MV-4-11 (cell line): ENCODE results near the gene KLHL2.
A peak's percentile ranks its signal among the peaks of the same experiment; 100 is the strongest.

Source experiments
- DNase-seq: peaks from one replicate; lab custom pipeline; 2025; lab: John Stamatoyannopoulos, UW

KLHL2 gene

DNA sequence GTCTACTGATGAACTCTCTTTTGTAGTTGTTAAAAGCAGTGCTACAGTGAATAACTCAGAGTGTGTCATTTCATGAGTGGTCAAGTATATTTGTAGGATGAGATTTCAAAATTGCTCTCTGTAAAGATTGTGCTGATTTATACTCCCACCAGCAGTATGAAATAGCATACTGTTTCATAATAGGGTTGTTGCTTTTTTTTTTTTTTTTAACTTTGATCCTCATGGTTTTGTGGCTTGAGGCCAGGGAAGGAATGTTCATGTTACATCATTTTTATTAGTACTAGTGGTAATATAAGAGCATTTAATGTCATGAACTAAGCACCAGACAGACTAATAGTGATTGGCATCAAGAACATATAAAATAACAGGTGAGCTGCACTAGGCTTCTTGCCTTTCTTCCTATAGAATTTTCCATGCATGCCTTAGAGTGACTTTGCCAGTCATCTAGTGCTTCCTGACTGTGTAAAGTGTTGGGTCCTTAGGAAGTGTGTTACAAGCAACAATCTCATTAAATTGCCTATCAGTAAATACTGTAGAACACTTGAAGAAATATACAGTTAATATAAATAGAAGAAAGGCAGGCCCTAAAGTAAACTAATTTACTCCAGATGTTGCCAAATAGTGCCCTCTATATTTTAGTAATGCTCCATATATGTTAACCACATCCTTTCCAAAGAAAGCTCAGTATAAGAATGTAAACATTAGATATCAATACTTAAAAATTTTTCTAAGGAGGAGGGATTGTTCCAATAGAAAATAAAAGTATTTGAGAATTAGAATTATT is 81.5 kb downstream of the KLHL2 start:
- peak; percentile 52 for DNase-seq

DNA sequence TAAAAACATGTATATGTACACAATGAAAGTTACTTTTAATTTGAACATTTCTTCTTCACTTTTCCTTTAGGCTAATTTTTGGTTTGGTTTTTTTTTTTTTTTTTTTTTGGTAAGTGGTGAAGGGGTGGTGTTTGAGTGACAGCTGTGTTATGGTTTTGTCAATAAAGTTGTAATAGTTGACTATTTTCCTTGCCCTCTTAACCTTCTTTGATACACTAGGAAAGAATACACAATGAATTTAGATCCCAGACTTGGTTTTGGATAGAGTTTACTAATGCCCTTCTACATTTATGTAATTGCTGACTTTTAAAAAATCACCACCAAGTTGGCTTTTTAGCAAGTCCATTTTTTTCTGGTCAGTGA is 82.0 kb downstream of the KLHL2 start:
- DNase-seq = no peak

DNA sequence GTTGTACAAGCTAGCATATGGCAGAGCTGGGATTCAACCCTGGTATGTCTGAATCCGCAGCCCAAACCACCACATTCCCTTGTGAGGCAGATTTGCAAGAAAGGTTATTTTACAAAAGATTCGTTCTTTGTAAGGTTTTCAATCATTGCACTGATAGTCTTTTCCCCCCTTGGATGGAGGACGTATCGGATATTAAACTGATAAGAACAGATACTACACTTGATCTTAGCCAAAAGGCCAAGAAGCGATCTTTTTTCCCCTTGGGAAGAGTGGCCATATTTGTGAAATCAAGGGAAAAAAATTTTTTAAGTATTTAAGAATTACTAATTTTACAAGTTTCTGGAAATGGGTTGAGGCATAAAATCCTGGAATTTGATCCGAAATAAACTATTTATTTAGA is 85.7 kb downstream of the KLHL2 start:
- DNase-seq = no peak

DNA sequence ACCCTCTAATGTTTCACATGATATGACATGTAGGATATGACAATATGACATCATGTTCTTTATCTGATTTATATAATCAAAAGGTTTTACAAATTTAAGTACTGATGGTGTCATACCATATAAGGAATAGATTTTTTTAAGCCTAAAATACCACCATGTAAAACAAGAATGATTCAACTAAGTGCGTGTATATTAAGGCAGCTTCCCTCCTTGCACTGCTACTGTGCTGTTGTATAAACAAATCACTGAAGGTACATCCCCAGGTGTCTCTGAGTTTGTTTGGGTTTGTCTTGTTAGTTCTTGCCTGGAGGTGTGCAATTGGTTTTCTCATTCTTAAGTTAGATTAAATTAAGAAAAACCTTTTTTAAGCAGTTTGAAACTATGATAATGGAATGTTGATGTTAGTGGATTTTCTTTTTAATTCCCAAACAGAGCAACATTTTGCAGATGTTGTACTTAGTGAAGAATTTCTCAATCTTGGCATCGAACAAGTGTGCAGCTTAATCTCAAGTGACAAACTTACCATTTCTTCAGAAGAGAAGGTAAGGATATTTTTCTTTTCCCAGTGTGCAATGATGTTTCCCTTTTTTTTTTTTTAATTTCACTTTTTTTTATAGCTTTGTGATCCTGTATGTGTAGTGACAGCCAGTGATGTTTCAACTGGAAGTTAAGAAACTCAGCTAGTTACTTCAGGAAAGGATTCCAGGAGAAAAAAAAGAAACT is 86.7 kb downstream of the KLHL2 start:
- DNase-seq = no peak

DNA sequence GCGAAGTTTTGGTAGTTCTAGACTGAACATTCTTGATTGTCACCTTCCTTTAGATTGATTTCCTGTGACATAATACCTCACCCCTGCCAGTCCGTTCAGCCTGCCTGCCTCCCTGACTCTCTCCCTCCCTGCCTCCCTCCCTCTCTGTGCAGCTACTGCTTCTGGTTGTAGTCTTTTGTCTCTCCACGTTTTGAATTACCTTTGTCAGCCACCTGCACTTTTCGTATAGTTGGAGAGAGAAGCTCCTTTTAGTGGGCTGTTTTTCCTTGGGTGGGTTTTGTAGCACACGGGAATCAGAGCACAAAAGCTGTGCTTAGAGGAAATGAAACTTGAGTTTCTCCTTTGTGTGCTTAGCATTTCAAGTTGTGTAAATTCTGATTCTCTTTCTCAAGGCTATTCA is 87.5 kb downstream of the KLHL2 start:
- peak; percentile 33 for DNase-seq

DNA sequence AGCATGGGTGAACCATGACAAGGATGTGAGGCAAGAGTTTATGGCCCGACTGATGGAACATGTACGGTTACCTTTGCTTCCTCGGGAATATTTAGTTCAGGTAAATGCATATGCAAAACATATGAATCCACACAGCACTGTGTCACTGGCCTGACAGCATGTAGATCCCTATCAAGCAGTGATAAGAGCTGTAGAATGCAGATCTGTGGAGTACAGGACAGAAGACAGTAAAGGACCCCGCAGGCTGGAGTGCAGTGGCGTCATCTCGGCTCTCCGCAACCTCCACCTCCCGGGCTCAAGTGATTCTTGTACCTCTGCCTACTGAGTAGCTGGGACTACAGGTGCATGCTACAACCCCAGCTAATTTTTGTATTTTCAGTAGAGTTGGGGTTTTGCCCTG is 90.3 kb downstream of the KLHL2 start:
- DNase-seq = no peak

DNA sequence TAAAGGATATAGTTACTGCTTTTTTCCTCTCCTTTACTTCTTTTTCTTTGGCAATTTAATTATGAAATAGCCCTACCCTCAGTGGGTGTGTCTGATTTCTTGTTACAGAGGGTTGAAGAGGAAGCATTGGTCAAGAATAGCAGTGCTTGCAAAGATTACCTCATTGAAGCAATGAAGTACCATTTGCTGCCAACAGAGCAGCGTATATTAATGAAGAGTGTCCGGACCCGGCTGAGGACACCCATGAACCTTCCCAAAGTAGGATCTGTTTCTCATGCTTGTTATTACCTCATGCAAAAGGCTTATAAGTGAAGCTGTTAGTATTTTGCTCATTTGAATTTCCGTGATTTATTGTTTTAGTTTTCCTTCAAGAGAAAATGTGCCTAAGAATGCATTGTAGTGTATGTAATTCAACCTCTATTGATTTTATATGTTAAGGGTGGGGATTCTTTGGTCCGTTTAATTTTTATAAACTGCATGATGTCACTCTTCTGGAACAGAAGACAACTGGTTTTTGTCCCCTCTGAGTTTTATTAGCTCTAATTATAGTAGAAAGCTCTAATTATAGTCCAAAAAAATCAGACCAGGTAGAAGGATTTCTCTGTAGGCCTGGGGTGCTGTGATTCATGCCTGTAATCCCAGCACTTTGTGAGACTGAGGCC is 92.2 kb downstream of the KLHL2 start:
- peak; percentile 51 for DNase-seq

DNA sequence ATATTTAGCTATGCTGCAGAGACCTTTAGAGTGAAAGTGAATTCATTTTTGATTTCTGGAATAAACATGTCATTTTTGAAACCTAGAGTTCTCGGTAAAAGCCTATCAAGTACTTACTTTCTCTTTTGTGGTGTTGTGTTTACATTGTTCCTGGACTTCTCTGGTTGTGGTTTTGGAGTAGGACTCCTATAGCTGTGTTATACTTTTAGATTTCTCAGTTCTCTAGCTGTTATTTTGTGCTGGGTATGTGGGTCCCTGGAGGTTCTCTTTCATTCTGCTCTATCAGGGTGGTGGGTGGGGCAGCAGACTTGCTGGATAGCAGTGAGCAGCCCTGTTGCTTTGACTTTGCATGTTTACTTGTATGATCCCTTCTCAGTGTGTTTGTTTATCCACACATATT is 94.5 kb downstream of the KLHL2 start:
- DNase-seq = peak; percentile 13

DNA sequence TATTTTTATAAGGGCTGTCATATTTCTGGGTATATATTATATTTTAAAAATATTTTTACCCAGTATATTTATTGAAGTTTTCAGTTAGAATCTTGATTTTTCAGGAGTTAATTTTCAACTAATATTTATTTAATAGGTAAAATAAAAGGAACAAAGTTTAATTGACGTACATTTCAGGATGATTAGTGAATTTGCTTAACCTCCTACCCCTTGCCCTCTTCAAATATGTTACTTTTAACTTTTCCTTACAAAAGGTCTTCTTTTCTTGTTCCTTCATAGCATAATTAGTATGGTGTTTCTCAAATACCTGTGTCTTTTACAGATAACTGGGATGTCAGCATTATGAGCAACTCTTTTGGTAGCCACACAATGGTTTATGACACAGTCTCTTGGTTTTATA is 95.3 kb downstream of the KLHL2 start:
- no peak for DNase-seq

DNA sequence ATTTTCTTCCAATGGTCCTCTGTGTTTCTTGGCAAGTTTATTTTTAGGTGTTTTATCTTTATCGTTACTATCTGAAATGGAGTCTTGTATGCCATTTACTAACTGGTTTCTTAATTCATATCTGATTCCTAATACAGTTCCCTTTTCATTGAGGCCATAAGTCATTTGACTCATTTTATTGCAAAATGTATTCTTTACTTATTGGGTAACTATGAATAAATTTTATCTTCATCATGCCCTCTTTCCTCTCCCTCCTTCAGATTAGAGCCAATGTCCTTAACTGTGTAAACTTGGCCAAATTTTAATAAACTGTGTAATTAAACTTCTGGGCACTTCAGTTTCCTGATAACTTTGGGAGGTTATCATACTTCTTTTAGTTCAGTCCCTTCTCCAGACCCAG is 100.8 kb downstream of the KLHL2 start:
- peak; percentile 19 for DNase-seq

DNA sequence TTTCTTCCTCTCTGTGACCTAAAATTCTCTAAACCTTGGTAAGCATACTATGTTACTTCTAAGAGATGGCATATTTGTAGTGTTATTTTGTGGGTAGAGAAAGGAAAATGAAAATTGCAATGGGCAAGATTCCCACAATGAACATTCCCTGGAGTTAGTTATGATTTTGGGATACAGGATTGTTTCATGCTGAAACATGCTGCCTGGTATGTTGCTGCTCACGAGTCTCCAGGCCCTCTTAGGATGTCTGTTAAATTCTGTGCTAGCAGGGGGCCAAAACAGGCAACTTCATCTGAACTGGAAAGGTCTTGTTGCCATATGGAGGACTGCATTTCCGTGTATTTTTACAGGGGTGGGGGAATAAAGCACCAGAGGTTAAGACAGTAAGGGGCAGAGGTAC is 101.2 kb downstream of the KLHL2 start:
- DNase-seq = no peak

DNA sequence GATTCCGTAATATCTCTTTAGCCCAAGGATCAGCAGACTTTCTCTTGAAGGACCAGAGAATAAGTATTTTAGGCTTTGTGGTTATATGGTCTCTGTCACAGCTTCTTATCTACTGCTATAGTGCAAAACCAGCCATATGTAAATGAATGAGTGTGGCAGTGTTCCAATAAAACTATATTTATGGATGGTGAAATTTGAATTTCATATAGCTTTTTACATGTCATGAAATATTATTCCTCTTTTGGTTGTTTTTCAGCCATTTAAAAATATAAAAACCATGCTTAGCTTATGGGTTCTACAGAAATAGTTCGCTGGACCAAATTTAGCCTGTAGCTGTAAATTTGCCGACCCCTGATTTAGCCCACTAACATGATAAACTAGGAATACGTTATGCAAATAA is 102.1 kb downstream of the KLHL2 start:
- no peak for DNase-seq

DNA sequence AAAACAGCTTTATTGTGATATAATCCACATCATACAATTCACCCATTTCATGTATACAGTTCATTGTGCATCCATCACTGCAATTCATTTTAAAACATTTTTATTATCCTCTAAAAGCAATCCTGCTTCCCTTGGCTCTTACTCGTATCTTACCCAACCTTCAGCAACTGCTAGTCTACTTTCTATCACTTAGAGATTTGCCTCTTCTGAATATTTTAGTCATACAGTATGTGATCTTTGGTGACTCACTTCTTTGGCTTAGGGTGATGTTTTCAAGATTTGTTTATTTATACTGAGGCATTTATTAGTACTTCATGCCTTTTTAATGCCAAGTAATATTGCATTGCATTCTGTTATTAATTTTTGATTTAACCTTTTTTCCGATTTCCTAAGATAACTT is 105.1 kb downstream of the KLHL2 start:
- DNase-seq = no peak

DNA sequence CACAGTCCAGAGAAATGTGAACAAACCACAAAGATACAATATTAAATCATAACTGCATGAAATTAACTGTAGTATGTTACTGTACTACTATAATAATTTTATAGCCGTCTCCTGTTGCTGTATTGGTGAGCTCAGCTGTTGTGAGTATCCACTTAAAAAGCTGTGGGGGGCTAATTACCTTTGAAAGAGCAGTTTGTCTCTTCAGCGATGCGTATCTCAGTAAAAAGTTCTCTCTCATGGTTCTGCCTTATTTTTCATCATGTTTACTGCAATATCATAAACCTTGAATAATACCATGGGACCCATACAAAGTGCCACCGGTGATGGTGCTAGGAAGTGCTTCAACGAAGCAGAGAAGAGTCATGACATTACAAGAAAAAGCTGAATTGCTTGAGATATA is 111.7 kb downstream of the KLHL2 start:
- no peak for DNase-seq

DNA sequence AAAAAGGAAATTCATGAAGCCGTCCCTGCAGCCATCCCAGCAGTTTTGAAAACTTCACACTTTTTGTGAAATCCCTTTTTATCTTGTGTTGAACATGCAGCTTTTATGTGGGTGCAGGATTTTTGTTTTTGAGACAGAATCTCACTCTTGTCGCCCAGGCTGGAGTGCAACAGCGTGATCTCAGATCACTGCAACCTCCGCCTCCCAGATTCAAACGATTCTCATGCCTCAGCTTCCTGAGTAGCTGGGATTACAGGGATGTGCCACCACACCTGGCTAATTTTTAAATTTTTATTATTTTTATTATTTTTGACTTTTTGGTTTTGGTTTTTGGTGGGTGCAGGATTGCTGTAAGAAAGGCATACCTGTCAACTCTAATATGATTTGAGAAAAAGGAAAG is 112.1 kb downstream of the KLHL2 start:
- DNase-seq = no peak

DNA sequence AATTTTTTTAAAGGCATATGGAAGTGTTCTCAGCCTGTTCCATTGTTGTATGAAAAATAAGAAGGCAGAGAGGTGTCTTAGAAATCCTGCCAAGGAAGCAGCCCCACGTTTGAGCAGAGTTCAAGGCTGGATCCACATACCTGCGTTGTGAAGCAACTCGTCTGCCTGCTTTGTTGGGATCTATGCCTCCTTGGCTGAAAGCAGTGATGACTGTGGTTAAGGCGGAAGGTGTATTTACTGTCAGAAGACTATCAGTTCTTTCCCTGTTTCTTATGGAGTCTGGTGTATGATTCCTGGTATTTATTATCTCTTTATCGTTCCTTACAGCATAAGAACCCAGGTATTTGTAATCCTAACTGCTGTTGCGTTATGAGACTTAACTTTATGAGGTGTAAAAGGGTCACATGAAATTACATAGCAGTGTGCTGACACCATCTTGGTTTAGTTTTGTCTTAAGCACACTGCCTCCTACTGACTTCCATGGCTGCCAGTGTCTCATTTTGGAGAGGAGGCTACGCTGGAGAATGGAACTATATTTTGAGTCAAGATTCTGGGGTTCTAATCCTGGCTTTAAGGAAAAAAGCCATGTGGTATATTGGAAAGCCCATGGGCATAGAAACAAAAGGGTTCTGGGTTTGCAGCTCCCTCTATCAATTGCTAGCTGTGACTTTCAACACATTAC is 117.0 kb downstream of the KLHL2 start:
- DNase-seq = no peak

DNA sequence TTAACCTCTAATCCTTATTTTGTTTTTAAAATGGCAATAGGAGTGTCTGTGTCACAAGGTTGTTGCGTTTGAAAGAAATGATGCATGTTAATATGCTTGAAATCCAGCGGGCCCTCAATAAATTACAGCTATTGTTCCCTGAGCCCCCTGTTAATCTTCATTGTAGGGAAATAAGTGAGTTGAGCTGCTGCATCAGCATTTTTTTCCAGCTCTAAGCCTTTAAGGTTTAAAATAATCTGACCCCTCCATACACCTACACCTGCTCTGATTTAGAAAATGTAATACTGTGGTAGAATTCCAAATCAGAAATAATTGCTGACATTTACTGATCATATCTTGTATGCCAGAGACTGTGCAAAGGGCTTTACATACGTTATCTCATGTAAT is 117.5 kb downstream of the KLHL2 start:
- DNase-seq = no peak

DNA sequence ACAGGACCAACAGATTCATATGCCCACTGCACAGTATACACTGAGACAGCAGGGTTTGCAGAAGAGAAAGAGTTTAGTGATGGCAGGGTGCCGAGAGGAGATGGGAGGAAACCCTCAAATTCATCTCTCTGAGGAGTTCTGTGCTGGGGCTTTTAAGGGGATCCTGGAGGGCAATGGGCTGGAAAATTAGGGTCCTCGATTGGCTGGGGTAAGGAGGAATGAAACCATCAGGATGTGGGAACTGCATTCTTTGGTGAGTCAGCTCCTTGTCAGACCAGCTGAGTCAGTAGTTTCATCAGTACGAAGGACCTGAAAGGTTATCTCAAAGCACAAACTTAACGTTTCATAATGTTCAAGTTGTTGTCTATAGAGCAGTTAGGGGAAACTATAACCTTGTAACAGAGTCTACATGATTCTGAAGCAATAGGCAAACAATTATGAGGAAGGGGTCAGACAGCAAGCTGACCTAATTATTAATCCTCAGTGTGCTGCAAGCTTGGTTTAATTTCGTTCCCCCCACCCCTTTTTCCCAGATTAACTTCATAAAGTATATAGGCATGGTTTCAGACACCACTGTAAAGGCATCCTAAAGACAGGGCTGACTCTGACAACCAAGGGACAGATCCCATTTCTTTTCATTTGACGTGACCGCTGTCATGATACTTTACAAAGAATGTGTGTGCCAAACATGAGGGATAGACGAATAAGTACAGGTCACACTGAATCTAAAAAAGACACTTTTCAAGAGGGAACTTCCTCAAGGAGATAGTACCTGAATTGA is 118.6 kb downstream of the KLHL2 start:
- DNase-seq = peak; percentile 73

DNA sequence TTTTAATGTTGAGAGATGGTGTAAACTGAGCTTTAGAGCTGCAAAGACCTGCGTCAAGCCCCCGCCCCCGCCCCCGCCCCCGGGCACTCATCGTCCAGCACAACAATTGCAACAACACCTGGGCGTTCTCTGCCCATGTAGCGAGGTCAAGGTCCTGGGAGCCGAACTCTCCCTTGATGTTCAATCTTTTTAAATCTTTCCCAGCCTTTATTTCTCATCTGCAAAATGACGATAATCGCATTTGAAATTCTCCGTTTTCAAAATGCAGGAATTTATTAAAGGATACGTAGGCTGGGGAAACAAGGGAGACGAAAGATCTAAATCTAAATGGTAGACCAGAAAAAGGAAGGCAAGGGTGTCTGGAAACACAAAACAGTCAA is 119.5 kb downstream of the KLHL2 start:
- no peak for DNase-seq

DNA sequence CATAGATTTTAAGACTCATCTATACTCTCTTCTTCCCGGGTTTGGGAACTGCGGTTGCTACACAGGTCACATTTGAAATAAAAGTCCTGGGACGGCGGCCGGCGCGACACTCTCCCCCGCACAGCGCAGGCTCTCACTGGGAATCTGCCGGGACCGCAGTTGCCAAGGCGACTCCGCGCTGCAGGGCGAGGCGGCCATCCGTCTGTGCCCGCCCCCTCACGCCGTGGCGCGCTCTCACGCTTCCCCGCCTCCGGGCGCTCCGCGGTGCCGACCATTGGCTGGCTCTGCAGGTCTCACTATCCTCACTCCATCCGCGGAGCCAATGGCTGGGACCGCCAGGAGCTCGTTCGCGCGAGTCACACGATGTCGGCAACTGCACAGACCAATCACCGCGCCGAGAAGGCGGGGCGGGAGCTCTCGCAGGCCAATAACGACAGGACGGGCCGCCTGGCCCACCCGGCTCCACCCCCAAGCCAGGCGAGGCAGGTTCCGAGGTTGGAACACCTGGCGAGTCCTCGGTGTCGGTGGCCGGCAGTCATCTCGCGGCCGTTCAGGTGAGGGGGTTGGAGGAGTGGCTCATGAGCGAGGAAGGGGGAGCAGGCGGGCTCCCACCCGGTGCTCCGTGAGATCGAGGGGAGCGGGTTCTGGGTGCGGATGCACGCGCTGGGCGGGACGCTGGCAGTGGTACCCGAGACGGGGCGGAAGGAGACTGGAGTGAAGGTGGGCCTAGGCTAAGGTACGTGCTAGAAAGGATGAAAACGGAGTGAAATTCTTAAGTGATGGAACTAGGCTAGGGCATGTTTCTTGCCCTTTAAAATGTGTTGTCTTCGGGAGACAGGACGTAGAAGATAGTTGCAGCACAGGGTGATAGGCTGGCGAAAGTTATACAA is 120.1 kb downstream of the KLHL2 start, which contains the start of gene MSMO1:
Gene MSMO1, plus strand, starts transcription at position 459 of the 890 bp plus-strand sequence. CDS start 5,702 bp downstream, outside the sequence.
- peak; percentile 98 for DNase-seq

DNA sequence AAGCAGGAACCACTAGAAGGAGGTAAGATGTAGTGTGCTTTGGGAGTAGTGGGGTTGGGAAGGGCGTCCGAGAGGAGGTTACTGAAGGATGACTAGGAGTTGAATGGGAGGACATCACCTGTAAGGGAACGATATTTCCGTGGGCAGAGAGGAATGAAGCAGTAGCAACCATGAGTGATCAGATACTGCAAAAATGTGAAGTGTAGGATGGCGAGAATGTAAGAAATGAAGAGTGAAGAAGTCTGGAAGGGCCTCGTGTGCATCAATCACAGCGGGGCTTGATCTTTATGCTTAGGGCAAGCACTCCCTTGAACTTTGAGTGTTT is 120.7 kb downstream of the KLHL2 start:
- no peak for DNase-seq
